ACC112 (cell line): Measurements from ENCODE around the gene RBL1.
A peak's percentile ranks its signal among the peaks of the same experiment; 100 is the strongest.
"Not testable (repeated sequence)": the region's sequence is repeated elsewhere in the genome, so short reads cannot be mapped to it uniquely, and the experiment has no call there.

Experiments used
- H2AFZ ChIP-seq: fragments of 200-600 bp; sonication (generic); one replicate; pipeline ENCODE4 v1.6.0; 2017; ENCODE audit warnings: antibody characterized with exemption, low read length; ENCODE audit not compliant: unreplicated experiment
- H3K27ac ChIP-seq: fragments of 200-600 bp; sonication (generic); 2 replicates; pipeline ENCODE4 v1.5.1; 2014; ENCODE audit warnings: low read depth, mild to moderate bottlenecking, antibody characterized with exemption, low read length, moderate library complexity
- H3K27me3 ChIP-seq: fragments of 200-600 bp; sonication (generic); 2 replicates; pipeline ENCODE4 v1.6.1; 2014; ENCODE audit warnings: mild to moderate bottlenecking, antibody characterized with exemption, low read length, moderate library complexity, mixed read lengths; ENCODE audit not compliant: insufficient read depth
- H3K36me3 ChIP-seq: fragments of 200-600 bp; sonication (generic); 2 replicates; pipeline ENCODE4 v1.6.1; 2016; ENCODE audit warnings: mild to moderate bottlenecking, antibody characterized with exemption, low read length, moderate library complexity, mixed read lengths; ENCODE audit not compliant: insufficient read depth
- H3K4me1 ChIP-seq: fragments of 200-600 bp; sonication (generic); one replicate; pipeline ENCODE4 v1.6.1; 2016; ENCODE audit warnings: low read length, mixed read lengths; ENCODE audit not compliant: insufficient read depth, unreplicated experiment, control insufficient read depth
- H3K4me3 ChIP-seq: fragments of 200-600 bp; sonication (generic); 2 replicates; pipeline ENCODE4 v1.5.1; 2014; ENCODE audit warnings: mild to moderate bottlenecking, low read depth, low read length
- H3K79me2 ChIP-seq: fragments of 200-600 bp; sonication (generic); one replicate; pipeline ENCODE4 v1.6.0; 2016; ENCODE audit warnings: low read length; ENCODE audit not compliant: control insufficient read depth, unreplicated experiment, insufficient read depth

The RBL1 gene, protein sequence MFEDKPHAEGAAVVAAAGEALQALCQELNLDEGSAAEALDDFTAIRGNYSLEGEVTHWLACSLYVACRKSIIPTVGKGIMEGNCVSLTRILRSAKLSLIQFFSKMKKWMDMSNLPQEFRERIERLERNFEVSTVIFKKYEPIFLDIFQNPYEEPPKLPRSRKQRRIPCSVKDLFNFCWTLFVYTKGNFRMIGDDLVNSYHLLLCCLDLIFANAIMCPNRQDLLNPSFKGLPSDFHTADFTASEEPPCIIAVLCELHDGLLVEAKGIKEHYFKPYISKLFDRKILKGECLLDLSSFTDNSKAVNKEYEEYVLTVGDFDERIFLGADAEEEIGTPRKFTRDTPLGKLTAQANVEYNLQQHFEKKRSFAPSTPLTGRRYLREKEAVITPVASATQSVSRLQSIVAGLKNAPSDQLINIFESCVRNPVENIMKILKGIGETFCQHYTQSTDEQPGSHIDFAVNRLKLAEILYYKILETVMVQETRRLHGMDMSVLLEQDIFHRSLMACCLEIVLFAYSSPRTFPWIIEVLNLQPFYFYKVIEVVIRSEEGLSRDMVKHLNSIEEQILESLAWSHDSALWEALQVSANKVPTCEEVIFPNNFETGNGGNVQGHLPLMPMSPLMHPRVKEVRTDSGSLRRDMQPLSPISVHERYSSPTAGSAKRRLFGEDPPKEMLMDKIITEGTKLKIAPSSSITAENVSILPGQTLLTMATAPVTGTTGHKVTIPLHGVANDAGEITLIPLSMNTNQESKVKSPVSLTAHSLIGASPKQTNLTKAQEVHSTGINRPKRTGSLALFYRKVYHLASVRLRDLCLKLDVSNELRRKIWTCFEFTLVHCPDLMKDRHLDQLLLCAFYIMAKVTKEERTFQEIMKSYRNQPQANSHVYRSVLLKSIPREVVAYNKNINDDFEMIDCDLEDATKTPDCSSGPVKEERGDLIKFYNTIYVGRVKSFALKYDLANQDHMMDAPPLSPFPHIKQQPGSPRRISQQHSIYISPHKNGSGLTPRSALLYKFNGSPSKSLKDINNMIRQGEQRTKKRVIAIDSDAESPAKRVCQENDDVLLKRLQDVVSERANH

GRCh38 chr20:37095599-37096414 lies at the start of gene RBL1:
Gene RBL1 (minus strand): TSS chr20:37095997. CDS start chr20:37095928, 69 bp downstream.
- peak within 1 kb of the TSS; percentile 81 for H3K27ac ChIP-seq
- peaks cover 41% of the 10 kb centered on the region for H3K79me2 ChIP-seq
- peak within 1 kb of the TSS; percentile 97 for H2AFZ ChIP-seq
- H3K4me1 ChIP-seq = peaks cover 14% of the 10 kb centered on the region
- H3K27me3 ChIP-seq = no peaks in the 10 kb centered on the region
- peaks cover 3% of the 10 kb centered on the region; the same call in 1 of the 2 replicates for H3K36me3 ChIP-seq
- peak within 1 kb of the TSS; percentile 79 for H3K4me3 ChIP-seq

- Histone ChIP-seq H3K4me1 (no peaks in the 10 kb centered on the region), H3K4me3 (no peak overlapping the region), H3K79me2 (no peaks in the 10 kb centered on the region), H3K27ac (no peak overlapping the region), H3K27me3 (no peaks in the 10 kb centered on the region), H3K36me3 (no peaks in the 10 kb centered on the region), H2AFZ (no peak overlapping the region)
Observed at GRCh38 chr20:37144856-37145404, 49.1 kb upstream of the RBL1 start.

GRCh38 chr20:37142708-37143107 lies 46.9 kb upstream of the RBL1 start:
- no peak overlapping the region for H2AFZ ChIP-seq
- no peaks in the 10 kb centered on the region for H3K4me1 ChIP-seq
- no peak overlapping the region for H3K4me3 ChIP-seq
- no peaks in the 10 kb centered on the region for H3K79me2 ChIP-seq
- no peak overlapping the region for H3K27ac ChIP-seq
- no peaks in the 10 kb centered on the region for H3K27me3 ChIP-seq
- H3K36me3 ChIP-seq = no peaks in the 10 kb centered on the region

- Histone ChIP-seq H3K27me3 (no peaks in the 10 kb centered on the region), H2AFZ (no peak overlapping the region)
Observed at GRCh38 chr20:37137547-37137946, 41.8 kb upstream of the RBL1 start.

DNA sequence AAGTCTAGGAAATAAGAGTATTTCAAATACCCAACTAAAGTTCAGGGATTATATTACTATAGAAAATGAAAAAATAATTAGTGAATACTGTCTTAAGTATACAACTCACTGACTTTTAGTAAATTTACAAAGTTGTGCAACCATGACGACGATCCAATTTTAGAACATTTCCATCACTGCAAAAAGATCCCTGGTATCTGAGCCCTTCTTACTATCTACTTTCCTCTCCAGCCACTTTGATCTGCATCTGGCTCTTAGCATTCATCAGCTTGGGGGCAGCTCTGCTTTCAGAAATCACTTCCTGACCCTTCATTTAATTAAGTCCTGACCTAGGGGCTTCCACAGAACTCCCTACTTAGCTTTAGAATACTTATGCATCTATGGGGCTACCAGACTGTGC lies 38.2 kb upstream of the RBL1 start:
- H3K79me2 ChIP-seq = no peaks in the 10 kb centered on the region
- no peaks in the 10 kb centered on the region for H3K36me3 ChIP-seq
- H3K27ac ChIP-seq = no peak overlapping the region

More at GRCh38 chr20:37137547-37137946, 41.8 kb upstream of the RBL1 start:
- Histone ChIP-seq H3K4me3 (no peak overlapping the region), H3K27ac (no peak overlapping the region), H3K4me1 (no peaks in the 10 kb centered on the region), H3K79me2 (no peaks in the 10 kb centered on the region), H3K36me3 (no peaks in the 10 kb centered on the region)

GRCh38 chr20:37131486-37131885 lies 35.7 kb upstream of the RBL1 start:
- Histone ChIP-seq H3K4me1 (peaks cover 5% of the 10 kb centered on the region), H3K27me3 (no peaks in the 10 kb centered on the region), H3K79me2 (no peaks in the 10 kb centered on the region), H3K36me3 (no peaks in the 10 kb centered on the region), H2AFZ (no peak overlapping the region), H3K4me3 (no peak overlapping the region), H3K27ac (no peak overlapping the region)

More for the DNA sequence above, 38.2 kb upstream of the RBL1 start:
- H2AFZ ChIP-seq = no peak overlapping the region
- peaks cover 5% of the 10 kb centered on the region for H3K4me1 ChIP-seq
- no peaks in the 10 kb centered on the region for H3K27me3 ChIP-seq
- no peak overlapping the region for H3K4me3 ChIP-seq

DNA sequence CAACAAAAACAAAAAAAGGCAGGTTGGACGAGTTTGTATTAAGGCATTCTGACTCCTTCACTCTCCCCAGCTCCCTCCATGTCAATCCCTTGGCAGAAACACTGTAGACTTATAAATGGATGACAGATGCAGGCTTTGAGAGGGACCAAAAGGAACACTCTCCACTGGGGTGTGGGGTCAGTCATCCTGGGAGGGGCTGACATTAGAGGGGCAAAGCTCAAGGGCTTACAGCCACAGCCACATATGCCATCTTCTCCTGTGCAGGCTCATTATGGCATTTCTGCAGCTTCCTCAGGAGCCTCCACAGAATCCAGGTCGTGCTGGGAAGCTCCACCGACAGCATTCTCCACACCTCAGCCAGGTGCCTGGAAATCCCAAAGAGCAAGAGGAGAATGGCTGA lies 33.0 kb upstream of the RBL1 start:
- Histone ChIP-seq H3K36me3 (no peaks in the 10 kb centered on the region), H3K79me2 (no peaks in the 10 kb centered on the region), H3K4me1 (peaks cover 5% of the 10 kb centered on the region), H3K27ac (no peak overlapping the region), H3K27me3 (no peaks in the 10 kb centered on the region), H3K4me3 (no peak overlapping the region), H2AFZ (no peak overlapping the region)

DNA sequence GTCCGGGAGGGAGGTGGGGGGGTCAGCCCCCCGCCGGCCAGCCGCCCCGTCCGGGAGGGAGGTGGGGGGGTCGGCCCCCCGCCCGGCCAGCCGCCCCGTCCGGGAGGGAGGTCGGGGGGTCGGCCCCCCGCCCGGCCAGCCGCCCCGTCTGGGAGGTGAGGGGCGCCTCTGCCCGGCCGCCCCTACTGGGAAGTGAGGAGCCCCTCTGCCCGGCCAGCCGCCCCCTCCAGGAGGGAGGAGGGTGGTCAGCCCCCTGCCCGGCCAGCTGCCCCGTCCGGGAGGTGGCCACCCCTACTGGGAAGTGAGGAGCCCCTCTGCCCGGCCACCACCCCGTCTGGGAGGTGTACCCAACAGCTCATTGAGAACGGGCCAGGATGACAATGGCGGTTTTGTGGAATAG lies 30.5 kb upstream of the RBL1 start:
- H3K79me2 ChIP-seq, H2AFZ ChIP-seq, H3K4me1 ChIP-seq, H3K27ac ChIP-seq, H3K27me3 ChIP-seq, H3K4me3 ChIP-seq, H3K36me3 ChIP-seq: not testable (repeated sequence)

GRCh38 chr20:37123441-37123840 lies 27.6 kb upstream of the RBL1 start:
- no peaks in the 10 kb centered on the region for H3K4me1 ChIP-seq
- no peak overlapping the region for H3K27ac ChIP-seq
- H3K27me3 ChIP-seq = no peaks in the 10 kb centered on the region
- no peak overlapping the region for H2AFZ ChIP-seq
- no peak overlapping the region for H3K4me3 ChIP-seq
- H3K36me3 ChIP-seq = no peaks in the 10 kb centered on the region
- H3K79me2 ChIP-seq = no peaks in the 10 kb centered on the region

GRCh38 chr20:37120497-37120896 lies 24.7 kb upstream of the RBL1 start:
- Histone ChIP-seq H3K79me2 (no peaks in the 10 kb centered on the region), H3K27me3 (no peaks in the 10 kb centered on the region), H3K4me3 (no peak overlapping the region), H2AFZ (no peak overlapping the region), H3K4me1 (no peaks in the 10 kb centered on the region), H3K27ac (no peak overlapping the region), H3K36me3 (no peaks in the 10 kb centered on the region)
